IPS-20b (cell line): ENCODE measurements around the gene EPB41L4B.

Experiments used
- H3K27ac ChIP-seq: one replicate; pipeline ENCODE4 v1.5.1; 2013; ENCODE audit warnings: low read length
- H3K27me3 ChIP-seq: 2 replicates; pipeline ENCODE4 v1.6.1; 2013; ENCODE audit warnings: mild to moderate bottlenecking, low read length, inconsistent platforms; ENCODE audit not compliant: insufficient read depth
- H3K36me3 ChIP-seq: 2 replicates; pipeline ENCODE4 v1.6.1; 2013; ENCODE audit warnings: low read depth, mild to moderate bottlenecking, inconsistent platforms, low read length, moderate library complexity; ENCODE audit not compliant: insufficient read depth
- H3K4me1 ChIP-seq: 2 replicates; pipeline ENCODE4 v1.6.1; 2013; ENCODE audit warnings: mild to moderate bottlenecking, control low read depth, inconsistent platforms, low read length, moderate library complexity; ENCODE audit not compliant: insufficient read depth
- H3K4me3 ChIP-seq: 2 replicates; pipeline ENCODE4 v1.5.1; 2013; ENCODE audit warnings: mild to moderate bottlenecking, low read length, inconsistent platforms
- H3K9ac ChIP-seq: 2 replicates; pipeline ENCODE4 v1.6.1; 2013; ENCODE audit warnings: low read depth, mild to moderate bottlenecking, inconsistent platforms, low read length, moderate library complexity
- H3K9me3 ChIP-seq: 2 replicates; pipeline ENCODE4 v1.6.1; 2013; ENCODE audit warnings: mild to moderate bottlenecking, low read depth, low read length, inconsistent platforms; ENCODE audit not compliant: insufficient read depth

Gene EPB41L4B

GRCh38 chr9:109186857-109187520 is 133.9 kb downstream of the EPB41L4B start:
- H3K4me3 ChIP-seq = no peak overlapping the region
- H3K36me3 ChIP-seq = no peaks in the 10 kb centered on the region
- peaks cover 2% of the 10 kb centered on the region; the same call in 1 of the 2 replicates for H3K27me3 ChIP-seq
- no peaks in the 10 kb centered on the region for H3K9me3 ChIP-seq
- no peak overlapping the region for H3K9ac ChIP-seq
- H3K4me1 ChIP-seq = no peaks in the 10 kb centered on the region
- no peak overlapping the region for H3K27ac ChIP-seq

GRCh38 chr9:109182940-109183798 is 137.7 kb downstream of the EPB41L4B start:
- no peaks in the 10 kb centered on the region for H3K27me3 ChIP-seq
- no peaks in the 10 kb centered on the region for H3K4me1 ChIP-seq
- H3K9me3 ChIP-seq = no peaks in the 10 kb centered on the region
- H3K4me3 ChIP-seq = no peak overlapping the region
- H3K27ac ChIP-seq = no peak overlapping the region
- H3K36me3 ChIP-seq = no peaks in the 10 kb centered on the region
- no peak overlapping the region for H3K9ac ChIP-seq

DNA sequence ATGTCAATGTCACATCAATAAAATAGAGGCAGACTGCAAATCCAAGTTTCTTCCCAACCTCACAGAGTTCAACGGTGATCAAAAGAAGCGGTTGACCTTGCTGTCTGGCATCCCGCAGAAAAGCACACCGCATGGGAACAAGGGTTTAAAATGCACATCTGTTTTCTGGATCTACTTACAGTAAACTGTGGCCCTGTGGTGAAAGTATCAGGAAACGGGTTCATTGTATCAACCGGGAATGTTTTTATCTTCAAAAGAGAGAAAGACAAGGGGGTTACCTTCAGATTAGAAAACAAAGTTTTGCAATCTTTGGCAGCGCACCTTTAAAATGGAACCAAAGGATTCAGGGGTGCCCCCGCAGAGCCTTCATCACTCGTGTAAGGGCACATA is 138.3 kb downstream of the EPB41L4B start:
- Histone ChIP-seq H3K4me1 (no peaks in the 10 kb centered on the region), H3K9me3 (no peaks in the 10 kb centered on the region), H3K36me3 (no peaks in the 10 kb centered on the region), H3K9ac (no peak overlapping the region), H3K4me3 (no peak overlapping the region), H3K27ac (no peak overlapping the region), H3K27me3 (no peaks in the 10 kb centered on the region)

DNA sequence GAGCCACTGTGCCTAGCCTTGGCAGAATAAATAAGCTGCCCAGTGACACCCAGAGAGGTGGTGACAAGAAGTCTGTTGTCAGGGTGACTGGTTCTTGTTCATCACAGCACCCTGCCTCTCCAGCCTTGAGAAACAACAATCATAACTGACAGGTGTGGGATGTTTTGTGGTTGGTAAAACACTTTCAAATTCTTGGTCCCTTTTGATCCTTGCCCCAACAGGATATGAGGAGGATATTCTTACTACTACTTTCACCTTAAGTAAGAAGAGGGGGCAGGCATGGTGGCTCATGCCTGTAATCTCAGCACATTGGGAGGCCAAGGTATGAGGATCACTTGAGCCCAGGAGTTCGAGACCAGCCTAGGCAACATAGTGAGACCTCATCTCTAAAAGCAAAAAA is 139.6 kb downstream of the EPB41L4B start:
- no peaks in the 10 kb centered on the region for H3K27me3 ChIP-seq
- H3K9ac ChIP-seq = no peak overlapping the region
- H3K9me3 ChIP-seq = no peaks in the 10 kb centered on the region
- no peak overlapping the region for H3K27ac ChIP-seq
- H3K4me1 ChIP-seq = no peaks in the 10 kb centered on the region
- H3K4me3 ChIP-seq = no peak overlapping the region
- no peaks in the 10 kb centered on the region for H3K36me3 ChIP-seq

DNA sequence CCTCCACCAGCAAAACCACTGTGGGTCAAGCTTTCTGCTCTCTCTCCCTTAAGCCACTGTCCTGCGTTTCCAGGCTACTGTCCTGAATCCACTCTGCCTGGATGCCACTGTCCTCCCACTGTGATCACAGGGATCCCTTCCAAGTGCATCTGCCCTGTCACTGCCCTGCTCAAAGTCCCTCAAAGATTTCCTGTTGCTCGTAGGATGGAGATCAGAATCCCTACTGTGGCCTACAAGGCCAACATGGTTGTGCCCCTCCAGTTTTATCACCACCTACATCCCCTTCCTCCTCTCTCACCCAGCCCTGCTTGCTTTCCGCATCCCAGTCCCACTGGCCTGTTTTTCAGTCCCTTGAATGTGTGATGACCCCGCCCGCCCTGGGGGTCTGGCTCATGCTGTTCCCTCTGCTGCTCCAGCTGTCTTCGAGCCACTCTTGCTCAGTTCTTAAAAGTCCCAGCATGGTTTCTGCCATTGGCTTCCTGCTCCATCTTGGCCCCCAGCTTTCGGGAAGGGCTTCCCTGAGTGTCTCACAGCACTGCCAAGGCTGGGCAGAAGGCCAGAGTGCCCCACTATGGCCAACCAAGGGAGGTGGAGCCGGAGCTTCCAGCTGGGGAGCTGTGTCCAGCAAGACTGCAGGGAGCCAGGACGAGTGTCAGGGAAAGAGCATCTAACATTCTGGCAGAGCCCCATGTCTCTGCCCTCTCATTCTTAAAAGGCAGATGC is 140.9 kb downstream of the EPB41L4B start:
- H3K27me3 ChIP-seq = no peaks in the 10 kb centered on the region
- no peak overlapping the region for H3K4me3 ChIP-seq
- H3K9ac ChIP-seq = no peak overlapping the region
- H3K9me3 ChIP-seq = no peaks in the 10 kb centered on the region
- no peaks in the 10 kb centered on the region for H3K36me3 ChIP-seq
- H3K4me1 ChIP-seq = no peaks in the 10 kb centered on the region
- no peak overlapping the region for H3K27ac ChIP-seq

DNA sequence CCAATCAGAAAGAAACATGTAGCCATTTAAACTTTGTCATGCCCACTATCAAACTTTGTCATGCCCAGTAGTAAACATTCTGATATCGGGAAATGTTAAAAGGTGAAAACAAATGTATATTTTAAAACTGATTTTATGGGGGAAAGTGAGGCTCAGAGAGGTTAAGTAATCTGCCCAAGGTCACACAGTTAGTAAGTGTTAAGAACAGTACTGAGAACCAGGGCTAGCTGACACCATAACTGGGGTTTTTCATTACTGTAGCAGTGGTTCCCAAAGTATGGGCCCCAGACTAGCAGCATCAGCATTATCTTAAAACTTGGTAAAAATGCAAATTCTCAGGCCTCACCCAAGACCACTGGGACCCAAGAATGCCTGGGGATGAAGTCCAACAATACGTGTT is 143.9 kb downstream of the EPB41L4B start:
- no peaks in the 10 kb centered on the region for H3K36me3 ChIP-seq
- no peak overlapping the region for H3K4me3 ChIP-seq
- H3K9ac ChIP-seq = no peak overlapping the region
- H3K27me3 ChIP-seq = 0 out of 2 replicates have a peak, but pooled peaks cover 4% of the 10 kb centered on the region
- H3K4me1 ChIP-seq = no peaks in the 10 kb centered on the region
- no peak overlapping the region for H3K27ac ChIP-seq
- no peaks in the 10 kb centered on the region for H3K9me3 ChIP-seq

- H3K4me1 ChIP-seq = no peaks in the 10 kb centered on the region
- 0 out of 2 replicates have a peak, but pooled peaks cover 5% of the 10 kb centered on the region for H3K27me3 ChIP-seq
- H3K4me3 ChIP-seq = no peak overlapping the region
- H3K36me3 ChIP-seq = no peaks in the 10 kb centered on the region
- H3K27ac ChIP-seq = no peak overlapping the region
- H3K9me3 ChIP-seq = no peaks in the 10 kb centered on the region
- no peak overlapping the region for H3K9ac ChIP-seq
Observed at GRCh38 chr9:109176386-109176785, 144.5 kb downstream of the EPB41L4B start.

- Histone ChIP-seq H3K36me3 (no peaks in the 10 kb centered on the region), H3K27me3 (peaks cover 16% of the 10 kb centered on the region), H3K4me1 (no peaks in the 10 kb centered on the region), H3K27ac (no peak overlapping the region), H3K9ac (no peak overlapping the region), H3K9me3 (no peaks in the 10 kb centered on the region), H3K4me3 (no peak overlapping the region)
Observed at GRCh38 chr9:109172935-109173334, 147.9 kb downstream of the EPB41L4B start.

GRCh38 chr9:109171926-109172325 is 148.9 kb downstream of the EPB41L4B start:
- H3K27me3 ChIP-seq = peaks cover 25% of the 10 kb centered on the region
- no peak overlapping the region for H3K9ac ChIP-seq
- no peaks in the 10 kb centered on the region for H3K36me3 ChIP-seq
- no peaks in the 10 kb centered on the region for H3K9me3 ChIP-seq
- no peak overlapping the region for H3K27ac ChIP-seq
- no peak overlapping the region for H3K4me3 ChIP-seq
- no peaks in the 10 kb centered on the region for H3K4me1 ChIP-seq

DNA sequence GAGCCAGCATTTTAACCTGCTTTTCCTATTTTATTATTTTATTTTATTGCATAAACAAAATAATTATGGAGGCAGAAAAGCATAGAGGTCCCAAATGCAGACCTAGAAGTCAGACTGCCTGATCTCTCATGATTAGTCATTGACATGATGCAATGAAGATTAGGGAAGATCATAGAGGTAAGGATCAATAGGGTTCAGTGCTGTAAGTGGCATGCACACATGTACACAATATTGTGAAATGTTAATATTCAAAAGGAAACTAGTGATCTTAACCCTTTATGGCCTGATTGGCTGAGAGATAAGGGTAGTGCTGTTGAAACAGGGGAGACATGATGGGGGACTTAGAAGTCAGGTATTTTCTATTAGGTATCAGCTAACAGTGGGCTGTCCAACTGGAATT is 152.7 kb downstream of the EPB41L4B start:
- H3K36me3 ChIP-seq = no peaks in the 10 kb centered on the region
- no peak overlapping the region for H3K4me3 ChIP-seq

GRCh38 chr9:109167716-109168115 is 153.1 kb downstream of the EPB41L4B start:
- Histone ChIP-seq H3K9me3 (peaks cover 3% of the 10 kb centered on the region; the same call in 1 of the 2 replicates), H3K27me3 (peaks cover 66% of the 10 kb centered on the region), H3K36me3 (no peaks in the 10 kb centered on the region), H3K9ac (no peak overlapping the region), H3K4me1 (peaks cover 5% of the 10 kb centered on the region; the same call in 1 of the 2 replicates), H3K27ac (no peak overlapping the region), H3K4me3 (no peak overlapping the region)

More for the DNA sequence above, 152.7 kb downstream of the EPB41L4B start:
- Histone ChIP-seq H3K9me3 (peaks cover 3% of the 10 kb centered on the region; the same call in 1 of the 2 replicates), H3K4me1 (peaks cover 5% of the 10 kb centered on the region; the same call in 1 of the 2 replicates), H3K9ac (no peak overlapping the region), H3K27ac (no peak overlapping the region), H3K27me3 (peaks cover 62% of the 10 kb centered on the region)
